Upper lobe of left lung (tissue), 4 donors: ENCODE data around the gene STIMATE.

Experiments
- POLR2AphosphoS5 ChIP-seq, 2 donors: sonication (generic); formaldehyde crosslinking; IDR thresholded peaks; one replicate each; pipeline ENCODE4 v1.5.1; 2017; ENCODE audit warnings: antibody characterized with exemption in 2 of 2
- TF ChIP-seq, protein P1 (sequence below), 6 experiments: fragments of 450-650 bp in 4 of 6; fragments of 200-600 bp in 2 of 6; sonication (generic) in 2 of 6; IDR thresholded peaks; one replicate each; pipeline ENCODE4 v1.5.1; 2016 to 2019; ENCODE audit warnings: antibody characterized with exemption in 6 of 6

DNA sequence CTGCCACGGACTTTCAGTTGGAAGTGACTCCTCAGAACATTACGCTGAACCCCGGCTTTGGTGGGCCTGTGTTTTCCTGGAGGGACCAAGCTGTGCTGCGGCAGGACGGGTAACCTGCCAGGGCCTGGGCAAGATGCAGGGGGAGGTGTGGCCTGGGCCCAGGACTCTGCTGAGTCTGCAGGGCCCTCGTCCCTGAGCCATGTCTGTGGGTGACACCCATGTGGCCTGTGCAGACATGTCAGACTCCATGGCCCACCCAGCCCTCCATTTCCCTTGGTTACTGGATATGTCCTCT lies 107.7 kb downstream of the STIMATE start:
- TF ChIP-seq, protein P1, sequence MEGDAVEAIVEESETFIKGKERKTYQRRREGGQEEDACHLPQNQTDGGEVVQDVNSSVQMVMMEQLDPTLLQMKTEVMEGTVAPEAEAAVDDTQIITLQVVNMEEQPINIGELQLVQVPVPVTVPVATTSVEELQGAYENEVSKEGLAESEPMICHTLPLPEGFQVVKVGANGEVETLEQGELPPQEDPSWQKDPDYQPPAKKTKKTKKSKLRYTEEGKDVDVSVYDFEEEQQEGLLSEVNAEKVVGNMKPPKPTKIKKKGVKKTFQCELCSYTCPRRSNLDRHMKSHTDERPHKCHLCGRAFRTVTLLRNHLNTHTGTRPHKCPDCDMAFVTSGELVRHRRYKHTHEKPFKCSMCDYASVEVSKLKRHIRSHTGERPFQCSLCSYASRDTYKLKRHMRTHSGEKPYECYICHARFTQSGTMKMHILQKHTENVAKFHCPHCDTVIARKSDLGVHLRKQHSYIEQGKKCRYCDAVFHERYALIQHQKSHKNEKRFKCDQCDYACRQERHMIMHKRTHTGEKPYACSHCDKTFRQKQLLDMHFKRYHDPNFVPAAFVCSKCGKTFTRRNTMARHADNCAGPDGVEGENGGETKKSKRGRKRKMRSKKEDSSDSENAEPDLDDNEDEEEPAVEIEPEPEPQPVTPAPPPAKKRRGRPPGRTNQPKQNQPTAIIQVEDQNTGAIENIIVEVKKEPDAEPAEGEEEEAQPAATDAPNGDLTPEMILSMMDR (IDR thresholded peaks at IDR 0.05) = no peak
- TF ChIP-seq POLR2AphosphoS5 (IDR thresholded peaks at IDR 0.05) = no peak
